ENCODE results near the gene TRAF7.

The TRAF7 gene

GRCh38 chr16:2151188-2152091, 4.1 kb upstream of the TRAF7 start:
- DNase-seq (ENCODE audit: low read depth): peak; percentile 64

DNA sequence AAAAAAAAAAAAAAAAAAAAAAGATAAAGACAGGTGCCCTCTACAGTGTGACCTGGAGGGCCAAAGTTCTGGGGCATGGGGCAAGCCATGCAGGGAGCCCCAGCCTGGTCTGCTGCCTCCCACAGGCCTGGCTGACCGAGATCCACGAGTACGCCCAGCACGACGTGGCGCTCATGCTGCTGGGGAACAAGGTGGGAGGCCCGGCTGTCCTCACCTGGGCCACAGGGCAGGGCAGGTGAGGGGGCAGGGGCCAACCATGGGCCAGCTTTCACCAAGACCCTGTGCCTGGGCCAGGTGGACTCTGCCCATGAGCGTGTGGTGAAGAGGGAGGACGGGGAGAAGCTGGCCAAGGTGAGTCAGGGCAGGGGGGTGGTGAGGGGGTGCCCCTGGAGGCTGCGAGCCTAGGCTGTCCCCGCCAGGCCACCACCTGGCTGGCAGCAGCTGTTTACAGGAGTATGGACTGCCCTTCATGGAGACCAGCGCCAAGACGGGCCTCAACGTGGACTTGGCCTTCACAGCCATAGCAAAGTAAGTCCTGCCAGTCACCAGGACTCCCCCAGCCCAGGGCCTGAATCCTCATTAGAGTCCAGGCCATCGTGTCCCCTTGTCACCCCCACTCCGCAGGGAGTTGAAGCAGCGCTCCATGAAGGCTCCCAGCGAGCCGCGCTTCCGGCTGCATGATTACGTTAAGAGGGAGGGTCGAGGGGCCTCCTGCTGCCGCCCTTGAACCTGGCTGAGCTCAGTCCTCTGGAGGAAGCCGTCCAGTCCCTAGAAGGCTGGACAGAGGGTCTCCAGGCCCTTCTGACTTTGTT, 2.7 kb upstream of the TRAF7 start:
- DNase-seq (ENCODE audit: low read depth): peak; percentile 69
- TF ChIP-seq, protein P1, sequence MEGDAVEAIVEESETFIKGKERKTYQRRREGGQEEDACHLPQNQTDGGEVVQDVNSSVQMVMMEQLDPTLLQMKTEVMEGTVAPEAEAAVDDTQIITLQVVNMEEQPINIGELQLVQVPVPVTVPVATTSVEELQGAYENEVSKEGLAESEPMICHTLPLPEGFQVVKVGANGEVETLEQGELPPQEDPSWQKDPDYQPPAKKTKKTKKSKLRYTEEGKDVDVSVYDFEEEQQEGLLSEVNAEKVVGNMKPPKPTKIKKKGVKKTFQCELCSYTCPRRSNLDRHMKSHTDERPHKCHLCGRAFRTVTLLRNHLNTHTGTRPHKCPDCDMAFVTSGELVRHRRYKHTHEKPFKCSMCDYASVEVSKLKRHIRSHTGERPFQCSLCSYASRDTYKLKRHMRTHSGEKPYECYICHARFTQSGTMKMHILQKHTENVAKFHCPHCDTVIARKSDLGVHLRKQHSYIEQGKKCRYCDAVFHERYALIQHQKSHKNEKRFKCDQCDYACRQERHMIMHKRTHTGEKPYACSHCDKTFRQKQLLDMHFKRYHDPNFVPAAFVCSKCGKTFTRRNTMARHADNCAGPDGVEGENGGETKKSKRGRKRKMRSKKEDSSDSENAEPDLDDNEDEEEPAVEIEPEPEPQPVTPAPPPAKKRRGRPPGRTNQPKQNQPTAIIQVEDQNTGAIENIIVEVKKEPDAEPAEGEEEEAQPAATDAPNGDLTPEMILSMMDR (IDR thresholded peaks at IDR 0.05; ENCODE audit: insufficient read depth, low read depth, low read length, missing control alignments): no peak
- peak overlapping the region; percentile 75 for H3K4me3 ChIP-seq (ENCODE audit: low read depth, low read length)

More at GRCh38 chr16:2151188-2152091, 4.1 kb upstream of the TRAF7 start:
- TF ChIP-seq, protein P1 (IDR thresholded peaks at IDR 0.05; ENCODE audit: insufficient read depth, low read depth, low read length, missing control alignments): no peak
- H3K4me3 ChIP-seq (ENCODE audit: low read depth, low read length): peak overlapping the region; percentile 75

GRCh38 chr16:2154533-2155090, 970 bp upstream of the TRAF7 start:
- peak; percentile 65 for DNase-seq (ENCODE audit: low read depth)
- TF ChIP-seq, protein P1 (IDR thresholded peaks at IDR 0.05; ENCODE audit: insufficient read depth, low read depth, low read length, missing control alignments): no peak
- peak overlapping the region; percentile 75 for H3K4me3 ChIP-seq (ENCODE audit: low read depth, low read length)

- TF ChIP-seq, protein P1 (IDR thresholded peaks at IDR 0.05; ENCODE audit: insufficient read depth, low read depth, low read length, missing control alignments): no peak
- peak overlapping the region; percentile 81 for H3K4me3 ChIP-seq (ENCODE audit: low read depth, low read length)
- DNase-seq (ENCODE audit: low read depth): peak; percentile 44
Observed at GRCh38 chr16:2155977-2156848, 631 bp downstream of the TRAF7 start.

DNA sequence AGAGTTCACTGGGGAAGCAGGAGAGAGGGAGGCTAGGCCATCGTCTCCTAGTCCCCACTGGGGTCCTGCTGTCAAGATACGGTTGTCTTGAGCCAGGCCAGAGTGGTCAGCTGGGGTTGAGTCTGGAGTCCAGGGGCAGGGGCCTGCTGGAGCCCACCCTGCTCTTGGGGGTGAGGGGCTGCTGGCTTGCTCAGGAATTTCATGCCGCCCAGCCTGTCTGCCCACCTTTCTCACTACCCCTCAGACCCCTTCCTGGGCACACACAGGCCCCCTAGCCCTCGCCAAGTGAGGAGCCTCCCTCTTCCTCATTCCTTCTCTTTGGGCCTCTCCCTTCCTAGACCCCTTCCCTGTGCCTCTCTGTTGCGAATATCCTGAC, 1.3 kb downstream of the TRAF7 start:
- DNase-seq (ENCODE audit: low read depth): no peak
- TF ChIP-seq, protein P1 (IDR thresholded peaks at IDR 0.05; ENCODE audit: insufficient read depth, low read depth, low read length, missing control alignments): no peak
- peak overlapping the region; percentile 81 for H3K4me3 ChIP-seq (ENCODE audit: low read depth, low read length)

All from GM12865 (cell line).